ENCODE measurements around the gene DEPP1. TPM values are rescaled to one million over a fixed set of nuclear protein-coding genes. Genes with fewer than 3 reads are reported as not detected.

Gene DEPP1
- total and polyA plus RNA-seq, 3 donors from 2014 or later, result 29.1 to 84.9 (median 33.1) TPM

- H3K27ac ChIP-seq, result peak overlapping the region; percentile 14 to 83
- no peaks in the 10 kb centered on the region for H3K27me3 ChIP-seq
- peak overlapping the region; percentile 75 to 82 for H3K4me3 ChIP-seq
- TF ChIP-seq POLR2A (IDR thresholded peaks at IDR 0.05), result no peak
- 25 to 30% methylated on average over 8 of the region's 8 CpGs for WGBS, 2 donors
- intact Hi-C loops (cut with DNase I; ENCODE audit: low total_unique reads), result no loop called here
- H3K4me1 ChIP-seq, result peaks cover 40% of the 10 kb centered on the region
- H3K36me3 ChIP-seq (ENCODE audit: low read depth, missing control alignments), result no peaks in the 10 kb centered on the region
- DNase-seq, result no peak
- H3K9me3 ChIP-seq, result no peaks in the 10 kb centered on the region
These were observed 18.5 kb downstream of the DEPP1 start for GRCh38 chr10:44960088-44960460.

- intact Hi-C loops (cut with DNase I; ENCODE audit: low total_unique reads), result no loop called here
- DNase-seq, result peak; percentile 94
- Histone ChIP-seq H3K4me1 (peaks cover 34% of the 10 kb centered on the region), H3K27ac (peak within 1 kb of the TSS; percentile 78 to 83), H3K27me3 (no peaks in the 10 kb centered on the region), H3K9me3 (no peaks in the 10 kb centered on the region), H3K4me3 (peak within 1 kb of the TSS; percentile 75 to 82), H3K36me3 (ENCODE audit: low read depth, missing control alignments) (no peaks in the 10 kb centered on the region)
- 0% methylated on average over 12 to 31 of the region's 74 CpGs for WGBS, 2 donors
- TF ChIP-seq CTCF (IDR thresholded peaks at IDR 0.05) (no peak), POLR2A (IDR thresholded peaks at IDR 0.05) (no peak)
These were observed 19.1 kb downstream of the DEPP1 start, which contains the start of gene RASSF4 for GRCh38 chr10:44959247-44960087. TSS of gene RASSF4 (plus strand) at chr10:44959802. CDS start at chr10:44970203, 10,401 bp downstream.

- 5 to 12% methylated on average over 6 of the region's 6 CpGs for WGBS, 2 donors
These were observed 19.7 kb downstream of the DEPP1 start for GRCh38 chr10:44958898-44959246.

GRCh38 chr10:44958196-44958897 is 20.3 kb downstream of the DEPP1 start:
- no peaks in the 10 kb centered on the region for H3K27me3 ChIP-seq
- intact Hi-C loops (cut with DNase I; ENCODE audit: low total_unique reads), result no loop called here
- H3K4me3 ChIP-seq, result peak overlapping the region in 1 of 2 donors; percentile 82
- TF ChIP-seq CTCF (IDR thresholded peaks at IDR 0.05) (no peak), POLR2A (IDR thresholded peaks at IDR 0.05) (no peak)
- no peaks in the 10 kb centered on the region for H3K36me3 ChIP-seq (ENCODE audit: low read depth, missing control alignments)
- no peaks in the 10 kb centered on the region for H3K9me3 ChIP-seq
- peak overlapping the region; percentile 78 to 83 for H3K27ac ChIP-seq
- WGBS, 2 donors, result 32 to 41% methylated on average over 5 of the region's 5 CpGs
- peaks cover 25% of the 10 kb centered on the region for H3K4me1 ChIP-seq
- DNase-seq, result no peak

More at GRCh38 chr10:44958898-44959246, 19.7 kb downstream of the DEPP1 start:
- Histone ChIP-seq H3K4me3 (peak overlapping the region; percentile 75 to 82), H3K4me1 (peaks cover 28% of the 10 kb centered on the region), H3K9me3 (no peaks in the 10 kb centered on the region), H3K36me3 (ENCODE audit: low read depth, missing control alignments) (no peaks in the 10 kb centered on the region), H3K27ac (peak overlapping the region; percentile 78 to 83), H3K27me3 (no peaks in the 10 kb centered on the region)
- intact Hi-C loops (cut with DNase I; ENCODE audit: low total_unique reads), result no loop called here
- no peak for DNase-seq
- TF ChIP-seq POLR2A (IDR thresholded peaks at IDR 0.05) (no peak), CTCF (IDR thresholded peaks at IDR 0.05) (no peak)
